ENCODE measurements around the gene CSK. TPM values are rescaled to one million over a fixed set of nuclear protein-coding genes. Genes with fewer than 3 reads are reported as not detected.

The CSK gene
- total and polyA plus RNA-seq, 4 donors = 6.9 to 41.7 (median 24.1) TPM

GRCh38 chr15:74768099-74768770 is 13.6 kb upstream of the CSK start:
- TF ChIP-seq CTCF (IDR thresholded peaks at IDR 0.05; ENCODE audit: low read depth, low read length, missing input control) = no peak
- no peak for TF ChIP-seq RAD21 (IDR thresholded peaks at IDR 0.05)
- TF ChIP-seq YY1 (IDR thresholded peaks at IDR 0.05) = no peak
- TF ChIP-seq NR2F2 (IDR thresholded peaks at IDR 0.05) = no peak
- TF ChIP-seq ZBTB33 (IDR thresholded peaks at IDR 0.05) = no peak
- no peak for TF ChIP-seq FOXA1 (IDR thresholded peaks at IDR 0.05)
- H3K9ac ChIP-seq (ENCODE audit: low read depth in 1 of 2, low read length in 2 of 2) = no peak overlapping the region

GRCh38 chr15:74768771-74769342 is 13.0 kb upstream of the CSK start:
- H3K4me1 ChIP-seq (ENCODE audit: control insufficient read depth in 4 of 4, insufficient read depth in 4 of 4, low read length in 3 of 4) = peaks cover 0 to 6% (median 3%) of the 10 kb centered on the region in 4 donors
- no peaks in the 10 kb centered on the region for H3K9me3 ChIP-seq (ENCODE audit: control insufficient read depth in 4 of 4, low read length in 3 of 4)
- TF ChIP-seq CTCF (IDR thresholded peaks at IDR 0.05; ENCODE audit: low read depth, low read length, missing input control) = peak; percentile 78
- TF ChIP-seq SP1 (IDR thresholded peaks at IDR 0.05) = no peak
- TF ChIP-seq RAD21 (IDR thresholded peaks at IDR 0.05) = peak; percentile 94 to 97
- H3K4me3 ChIP-seq (ENCODE audit: low read depth in 1 of 3, low read length in 3 of 3) = no peak overlapping the region
- H3K27ac ChIP-seq (ENCODE audit: low read depth in 1 of 2, low read length in 2 of 2) = no peak overlapping the region
- no peaks in the 10 kb centered on the region for H3K27me3 ChIP-seq (ENCODE audit: control insufficient read depth in 4 of 4, insufficient read depth in 4 of 4, low read length in 3 of 4)
- DNase-seq (ENCODE audit: low spot score) = no peak
- no peak overlapping the region for H3K9ac ChIP-seq (ENCODE audit: low read depth in 1 of 2, low read length in 2 of 2)
- no peaks in the 10 kb centered on the region for H3K36me3 ChIP-seq (ENCODE audit: control insufficient read depth in 4 of 4, insufficient read depth in 3 of 4, low read depth in 1 of 4, low read length in 3 of 4)
- 3% methylated on average over 9 of the region's 9 CpGs for WGBS

More at GRCh38 chr15:74768099-74768770, 13.6 kb upstream of the CSK start:
- Histone ChIP-seq H3K27me3 (ENCODE audit: control insufficient read depth in 4 of 4, insufficient read depth in 4 of 4, low read length in 3 of 4) (no peaks in the 10 kb centered on the region), H3K9me3 (ENCODE audit: control insufficient read depth in 4 of 4, low read length in 3 of 4) (no peaks in the 10 kb centered on the region), H3K4me1 (ENCODE audit: control insufficient read depth in 4 of 4, insufficient read depth in 4 of 4, low read length in 3 of 4) (peaks cover 0 to 6% (median 3%) of the 10 kb centered on the region in 4 donors), H3K27ac (ENCODE audit: low read depth in 1 of 2, low read length in 2 of 2) (no peak overlapping the region), H3K36me3 (ENCODE audit: control insufficient read depth in 4 of 4, insufficient read depth in 3 of 4, low read depth in 1 of 4, low read length in 3 of 4) (no peaks in the 10 kb centered on the region), H3K4me3 (ENCODE audit: low read depth in 1 of 3, low read length in 3 of 3) (no peak overlapping the region)
- peak; percentile 31 for DNase-seq (ENCODE audit: low spot score)
- 33% methylated on average over 15 of the region's 15 CpGs for WGBS

GRCh38 chr15:74769463-74770025 is 12.3 kb upstream of the CSK start:
- Histone ChIP-seq H3K9ac (ENCODE audit: low read depth in 1 of 2, low read length in 2 of 2) (no peak overlapping the region), H3K27me3 (ENCODE audit: control insufficient read depth in 4 of 4, insufficient read depth in 4 of 4, low read length in 3 of 4) (no peaks in the 10 kb centered on the region), H3K9me3 (ENCODE audit: control insufficient read depth in 4 of 4, low read length in 3 of 4) (no peaks in the 10 kb centered on the region), H3K27ac (ENCODE audit: low read depth in 1 of 2, low read length in 2 of 2) (no peak overlapping the region), H3K4me3 (ENCODE audit: low read depth in 1 of 3, low read length in 3 of 3) (no peak overlapping the region), H3K36me3 (ENCODE audit: control insufficient read depth in 4 of 4, insufficient read depth in 3 of 4, low read depth in 1 of 4, low read length in 3 of 4) (no peaks in the 10 kb centered on the region), H3K4me1 (ENCODE audit: control insufficient read depth in 4 of 4, insufficient read depth in 4 of 4, low read length in 3 of 4) (peaks cover 0 to 6% (median 3%) of the 10 kb centered on the region in 4 donors)
- no peak for DNase-seq (ENCODE audit: low spot score)
- TF ChIP-seq RXRA (IDR thresholded peaks at IDR 0.05) (no peak), HNF4G (IDR thresholded peaks at IDR 0.05) (no peak), ZBTB33 (IDR thresholded peaks at IDR 0.05) (no peak), ATF3 (IDR thresholded peaks at IDR 0.05) (no peak)
- whole genome bisulfite sequencing = 68% methylated on average over 7 of the region's 7 CpGs
